HG02759 (cell line): ENCODE data around the gene PER3.
"Not testable (repeated sequence)": the region's sequence is repeated elsewhere in the genome, so short reads cannot be mapped to it uniquely, and the experiment has no call there.

ENCODE experiments used
- ATAC-seq: cut with Tn5 transposase; IDR thresholded peaks from one replicate; pipeline ENCODE4 v1.9.1; 2021; ENCODE audit warnings: mild to moderate bottlenecking, moderate library complexity; ENCODE audit not compliant: unreplicated experiment

PER3 gene

GRCh38 chr1:7778133-7778628 lies 5.9 kb upstream of the PER3 start:
- ATAC-seq: no peak

- no peak for ATAC-seq
These were observed 3.1 kb upstream of the PER3 start for GRCh38 chr1:7780976-7781375.

GRCh38 chr1:7781501-7781900 lies 2.6 kb upstream of the PER3 start:
- no peak for ATAC-seq

GRCh38 chr1:7781923-7782495 lies 2.1 kb upstream of the PER3 start:
- no peak for ATAC-seq

- no peak for ATAC-seq
These were observed 846 bp upstream of the PER3 start for GRCh38 chr1:7783178-7783711.

- no peak for ATAC-seq
These were observed 491 bp downstream of the PER3 start for GRCh38 chr1:7784492-7785071.

GRCh38 chr1:7785108-7785507 lies 1.0 kb downstream of the PER3 start:
- ATAC-seq: no peak

GRCh38 chr1:7786795-7787194 lies 2.7 kb downstream of the PER3 start:
- no peak for ATAC-seq

GRCh38 chr1:7789828-7790227 lies 5.7 kb downstream of the PER3 start:
- ATAC-seq: no peak

- not testable (repeated sequence) for ATAC-seq
These were observed 6.9 kb downstream of the PER3 start for GRCh38 chr1:7791027-7791426.

- ATAC-seq: no peak
These were observed 11.3 kb downstream of the PER3 start for GRCh38 chr1:7795406-7795805.

- no peak for ATAC-seq
These were observed 21.4 kb downstream of the PER3 start for GRCh38 chr1:7805460-7805859.

- ATAC-seq: no peak
These were observed 24.3 kb downstream of the PER3 start for GRCh38 chr1:7808253-7808844.

GRCh38 chr1:7809742-7810141 lies 25.7 kb downstream of the PER3 start:
- ATAC-seq: no peak

GRCh38 chr1:7810395-7810794 lies 26.3 kb downstream of the PER3 start:
- no peak for ATAC-seq

GRCh38 chr1:7811476-7811875 lies 27.4 kb downstream of the PER3 start:
- no peak for ATAC-seq

- no peak for ATAC-seq
These were observed 29.7 kb downstream of the PER3 start for GRCh38 chr1:7813677-7814373.

- no peak for ATAC-seq
These were observed 37.2 kb downstream of the PER3 start for GRCh38 chr1:7821282-7821681.

- no peak for ATAC-seq
These were observed 40.6 kb downstream of the PER3 start for GRCh38 chr1:7824701-7825100.

- no peak for ATAC-seq
These were observed 42.3 kb downstream of the PER3 start for GRCh38 chr1:7826363-7826762.

GRCh38 chr1:7827126-7827955 lies 43.2 kb downstream of the PER3 start:
- ATAC-seq: no peak
